Measurements from ENCODE around the gene CAPN13.

The CAPN13 gene

DNA sequence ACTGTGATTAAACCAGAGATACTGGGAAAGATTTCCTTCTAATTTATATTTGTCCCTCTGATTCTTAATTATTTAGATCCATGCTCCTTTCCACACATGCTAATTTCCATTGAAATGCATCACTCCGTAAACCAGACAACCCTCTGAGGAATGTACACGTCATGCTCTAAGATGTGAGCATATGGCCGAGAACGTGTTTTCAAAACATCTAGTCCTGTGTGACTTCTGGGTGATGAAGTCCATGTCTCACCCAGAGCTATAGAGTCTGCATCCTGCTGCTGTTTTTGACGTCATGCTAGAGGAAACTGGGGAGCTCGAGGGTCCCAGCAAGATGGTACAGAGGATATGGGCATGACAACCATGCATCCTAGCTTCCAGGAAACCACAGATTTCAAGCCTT is 53.6 kb downstream of the CAPN13 start:
- H3K79me2 ChIP-seq (ENCODE audit: insufficient read depth, low read depth) = no peaks in the 10 kb centered on the region
- no peak overlapping the region for H3K27ac ChIP-seq
- TF ChIP-seq, protein P1, sequence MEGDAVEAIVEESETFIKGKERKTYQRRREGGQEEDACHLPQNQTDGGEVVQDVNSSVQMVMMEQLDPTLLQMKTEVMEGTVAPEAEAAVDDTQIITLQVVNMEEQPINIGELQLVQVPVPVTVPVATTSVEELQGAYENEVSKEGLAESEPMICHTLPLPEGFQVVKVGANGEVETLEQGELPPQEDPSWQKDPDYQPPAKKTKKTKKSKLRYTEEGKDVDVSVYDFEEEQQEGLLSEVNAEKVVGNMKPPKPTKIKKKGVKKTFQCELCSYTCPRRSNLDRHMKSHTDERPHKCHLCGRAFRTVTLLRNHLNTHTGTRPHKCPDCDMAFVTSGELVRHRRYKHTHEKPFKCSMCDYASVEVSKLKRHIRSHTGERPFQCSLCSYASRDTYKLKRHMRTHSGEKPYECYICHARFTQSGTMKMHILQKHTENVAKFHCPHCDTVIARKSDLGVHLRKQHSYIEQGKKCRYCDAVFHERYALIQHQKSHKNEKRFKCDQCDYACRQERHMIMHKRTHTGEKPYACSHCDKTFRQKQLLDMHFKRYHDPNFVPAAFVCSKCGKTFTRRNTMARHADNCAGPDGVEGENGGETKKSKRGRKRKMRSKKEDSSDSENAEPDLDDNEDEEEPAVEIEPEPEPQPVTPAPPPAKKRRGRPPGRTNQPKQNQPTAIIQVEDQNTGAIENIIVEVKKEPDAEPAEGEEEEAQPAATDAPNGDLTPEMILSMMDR (conservative IDR thresholded peaks at IDR 0.05; ENCODE audit: low read depth, low read length) = no peak
- H3K9ac ChIP-seq = no peak overlapping the region
- H2AFZ ChIP-seq (ENCODE audit: low read depth) = no peak overlapping the region
- no peaks in the 10 kb centered on the region for H4K20me1 ChIP-seq (ENCODE audit: insufficient read depth)
- no peak overlapping the region for H3K4me2 ChIP-seq
- H3K27me3 ChIP-seq (ENCODE audit: insufficient read depth, low read depth) = no peaks in the 10 kb centered on the region
- H3K4me3 ChIP-seq (IDR thresholded peaks at IDR 0.05; ENCODE audit: insufficient read depth, low read depth, low read length) = no peak overlapping the region
- H3K36me3 ChIP-seq (ENCODE audit: insufficient read depth) = no peaks in the 10 kb centered on the region
- H3K4me1 ChIP-seq (ENCODE audit: low read depth, poor library complexity, severe bottlenecking) = no peaks in the 10 kb centered on the region

DNA sequence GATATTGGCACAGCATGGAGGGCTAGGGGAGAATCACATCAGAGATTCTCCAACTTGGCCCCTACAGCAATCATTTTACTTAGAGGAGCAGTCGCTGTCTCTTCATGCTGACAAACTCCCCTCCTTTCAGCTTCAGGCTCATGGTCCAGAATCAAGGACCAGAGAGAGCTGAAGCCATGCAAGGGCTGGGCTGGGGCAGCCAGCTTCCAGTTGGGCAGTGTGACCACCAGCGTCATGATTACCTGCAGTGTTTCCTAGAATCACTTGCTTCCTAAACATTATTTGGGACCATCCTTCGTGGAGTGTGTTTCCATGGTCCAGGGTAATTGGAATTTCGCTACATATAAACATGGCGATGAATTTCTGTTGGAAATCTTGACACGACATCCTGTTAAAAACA is 54.4 kb downstream of the CAPN13 start:
- H3K4me1 ChIP-seq (ENCODE audit: low read depth, poor library complexity, severe bottlenecking) = no peaks in the 10 kb centered on the region
- no peak overlapping the region for H3K4me2 ChIP-seq
- TF ChIP-seq, protein P1 (conservative IDR thresholded peaks at IDR 0.05; ENCODE audit: low read depth, low read length) = no peak
- H3K27ac ChIP-seq = no peak overlapping the region
- no peaks in the 10 kb centered on the region for H3K36me3 ChIP-seq (ENCODE audit: insufficient read depth)
- H4K20me1 ChIP-seq (ENCODE audit: insufficient read depth) = no peaks in the 10 kb centered on the region
- no peak overlapping the region for H3K9ac ChIP-seq
- H3K4me3 ChIP-seq (IDR thresholded peaks at IDR 0.05; ENCODE audit: insufficient read depth, low read depth, low read length) = no peak overlapping the region
- H3K79me2 ChIP-seq (ENCODE audit: insufficient read depth, low read depth) = no peaks in the 10 kb centered on the region
- no peak overlapping the region for H2AFZ ChIP-seq (ENCODE audit: low read depth)
- no peaks in the 10 kb centered on the region for H3K27me3 ChIP-seq (ENCODE audit: insufficient read depth, low read depth)

DNA sequence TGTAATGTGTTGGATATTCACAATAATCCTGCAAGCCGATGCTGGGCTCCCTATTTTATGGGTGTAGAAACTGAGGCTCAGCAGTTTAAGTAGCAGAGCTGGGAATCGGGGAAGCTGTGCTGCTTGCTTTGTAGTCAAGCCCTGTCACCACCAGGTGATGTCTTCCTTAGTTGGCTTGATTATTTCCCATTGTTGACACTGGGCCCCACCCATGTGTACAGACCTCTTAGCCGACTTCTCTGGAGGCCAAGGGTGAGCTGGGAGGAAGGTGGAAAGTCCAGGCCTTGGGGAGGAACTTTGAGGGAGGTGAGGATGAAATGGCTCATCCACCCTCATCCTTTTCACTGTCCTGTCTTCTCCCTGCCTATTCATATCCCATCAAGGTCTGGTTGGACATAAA is 60.0 kb downstream of the CAPN13 start:
- Histone ChIP-seq H3K36me3 (ENCODE audit: insufficient read depth) (no peaks in the 10 kb centered on the region), H3K4me1 (ENCODE audit: low read depth, poor library complexity, severe bottlenecking) (no peaks in the 10 kb centered on the region), H2AFZ (ENCODE audit: low read depth) (no peak overlapping the region), H3K79me2 (ENCODE audit: insufficient read depth, low read depth) (no peaks in the 10 kb centered on the region), H3K27me3 (ENCODE audit: insufficient read depth, low read depth) (no peaks in the 10 kb centered on the region), H3K27ac (no peak overlapping the region), H3K9ac (no peak overlapping the region), H4K20me1 (ENCODE audit: insufficient read depth) (no peaks in the 10 kb centered on the region), H3K4me2 (no peak overlapping the region), H3K4me3 (IDR thresholded peaks at IDR 0.05; ENCODE audit: insufficient read depth, low read depth, low read length) (no peak overlapping the region)
- TF ChIP-seq, protein P1 (conservative IDR thresholded peaks at IDR 0.05; ENCODE audit: low read depth, low read length) = no peak

DNA sequence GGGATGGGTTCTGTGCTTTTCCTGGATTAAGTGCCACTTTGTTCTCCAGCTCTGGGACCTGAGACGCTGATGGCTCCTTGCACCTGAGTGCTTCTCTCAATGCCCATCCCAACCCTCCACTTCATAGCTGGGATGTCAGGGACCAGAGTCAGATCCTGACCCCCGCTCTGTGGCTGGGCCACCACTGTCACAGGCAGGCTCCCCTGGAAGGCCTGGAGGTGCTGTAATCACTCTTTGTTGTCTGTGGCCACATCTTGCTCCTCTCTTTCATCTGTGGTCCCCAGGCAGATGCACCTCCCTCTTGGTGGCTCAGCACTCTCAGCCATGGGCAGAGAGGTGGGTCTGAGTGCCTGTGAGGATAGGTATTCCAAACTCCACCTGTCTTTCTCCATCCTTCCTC is 62.4 kb downstream of the CAPN13 start:
- Histone ChIP-seq H3K4me1 (ENCODE audit: low read depth, poor library complexity, severe bottlenecking) (no peaks in the 10 kb centered on the region), H3K4me2 (no peak overlapping the region), H3K27ac (no peak overlapping the region), H2AFZ (ENCODE audit: low read depth) (no peak overlapping the region), H3K79me2 (ENCODE audit: insufficient read depth, low read depth) (no peaks in the 10 kb centered on the region), H3K9ac (no peak overlapping the region), H3K4me3 (IDR thresholded peaks at IDR 0.05; ENCODE audit: insufficient read depth, low read depth, low read length) (no peak overlapping the region), H3K36me3 (ENCODE audit: insufficient read depth) (no peaks in the 10 kb centered on the region), H3K27me3 (ENCODE audit: insufficient read depth, low read depth) (no peaks in the 10 kb centered on the region), H4K20me1 (ENCODE audit: insufficient read depth) (no peaks in the 10 kb centered on the region)
- TF ChIP-seq, protein P1 (conservative IDR thresholded peaks at IDR 0.05; ENCODE audit: low read depth, low read length) = no peak

DNA sequence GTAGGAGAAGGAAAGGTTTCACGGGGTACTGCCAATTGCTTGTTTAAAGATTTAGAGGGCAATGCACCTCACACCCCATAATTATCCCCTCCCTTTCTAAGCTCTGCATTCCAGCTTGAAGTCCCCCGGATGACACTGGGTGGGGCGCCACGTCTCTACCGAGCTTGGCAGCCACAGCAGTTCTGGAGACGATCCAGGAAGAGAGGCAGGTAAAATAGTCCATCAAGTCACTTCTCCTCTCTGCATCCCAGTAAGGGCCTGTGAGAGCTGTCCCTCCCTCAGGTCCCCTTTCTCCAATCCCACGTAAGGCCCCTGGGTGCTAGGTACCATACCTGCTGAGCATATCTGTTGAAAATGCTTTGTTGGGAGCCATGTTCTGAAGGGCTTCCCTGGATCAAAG is 65.7 kb downstream of the CAPN13 start:
- Histone ChIP-seq H3K4me2 (no peak overlapping the region), H3K4me1 (ENCODE audit: low read depth, poor library complexity, severe bottlenecking) (no peaks in the 10 kb centered on the region), H3K79me2 (ENCODE audit: insufficient read depth, low read depth) (no peaks in the 10 kb centered on the region), H3K27ac (no peak overlapping the region), H3K36me3 (ENCODE audit: insufficient read depth) (no peaks in the 10 kb centered on the region), H3K27me3 (ENCODE audit: insufficient read depth, low read depth) (no peaks in the 10 kb centered on the region), H3K9ac (no peak overlapping the region), H4K20me1 (ENCODE audit: insufficient read depth) (no peaks in the 10 kb centered on the region), H3K4me3 (IDR thresholded peaks at IDR 0.05; ENCODE audit: insufficient read depth, low read depth, low read length) (no peak overlapping the region), H2AFZ (ENCODE audit: low read depth) (no peak overlapping the region)
- TF ChIP-seq, protein P1 (conservative IDR thresholded peaks at IDR 0.05; ENCODE audit: low read depth, low read length) = no peak

Measured in KMS-11 (cell line).